Colonic mucosa (tissue), 4 donors: ENCODE data around the gene ERBB4. TPM values are rescaled to one million over a fixed set of nuclear protein-coding genes. Genes with fewer than 3 reads are reported as not detected.

Experiments used
- DNase-seq: peaks from one replicate; pipeline ENCODE4 v3.0.0-alpha.2; 2020
- H3K27ac ChIP-seq: fragments of 200-600 bp; one replicate; pipeline ENCODE4 v1.8.0; 2021
- H3K27me3 ChIP-seq: fragments of 200-600 bp; one replicate; pipeline ENCODE4 v1.8.0; 2021
- H3K36me3 ChIP-seq: fragments of 200-600 bp; one replicate; pipeline ENCODE4 v1.8.0; 2021
- H3K4me1 ChIP-seq: fragments of 200-600 bp; one replicate; pipeline ENCODE4 v1.8.0; 2021; ENCODE audit warnings: mild to moderate bottlenecking
- H3K4me3 ChIP-seq: fragments of 200-600 bp; one replicate; pipeline ENCODE4 v1.8.0; 2021
- H3K9ac ChIP-seq, 2 donors: one replicate each; pipeline ENCODE4 v1.7.0; 2013; ENCODE audit warnings: control low read depth in 2 of 2, low read depth in 2 of 2, low read length in 2 of 2
- H3K9me3 ChIP-seq: fragments of 200-600 bp; one replicate; pipeline ENCODE4 v1.8.0; 2021
- CTCF ChIP-seq: fragments of 200-600 bp; IDR thresholded peaks from one replicate; pipeline ENCODE4 v1.8.0; 2022; ENCODE audit warnings: antibody characterized with exemption, mild to moderate bottlenecking
- intact Hi-C: fragments of 100-400 bp; cut with DNase I; formaldehyde crosslinking; loops from one replicate; pipeline ENCODE4 v1.14.1; 2022
- total RNA-seq, 2 donors: library from RNA; stranded (reverse); fragmentation: NEBNext Ultra II Directional in 1 of 2; extraction: Animal tissue kit (Norgen Biotek cat#: 25700) in 1 of 2; gene quantifications; one replicate each; pipeline ENCODE4 v1.2.1, GENCODE V29; 2021
- donor health status: healthy.
- donor health status: DM: no; HTN: no; CAD: no.
- donor health status: DM: no; HTN: no; CAD: no.

The ERBB4 gene
- total RNA-seq, 2 donors from 2014 or later: 0.05 to 0.07 TPM

DNA sequence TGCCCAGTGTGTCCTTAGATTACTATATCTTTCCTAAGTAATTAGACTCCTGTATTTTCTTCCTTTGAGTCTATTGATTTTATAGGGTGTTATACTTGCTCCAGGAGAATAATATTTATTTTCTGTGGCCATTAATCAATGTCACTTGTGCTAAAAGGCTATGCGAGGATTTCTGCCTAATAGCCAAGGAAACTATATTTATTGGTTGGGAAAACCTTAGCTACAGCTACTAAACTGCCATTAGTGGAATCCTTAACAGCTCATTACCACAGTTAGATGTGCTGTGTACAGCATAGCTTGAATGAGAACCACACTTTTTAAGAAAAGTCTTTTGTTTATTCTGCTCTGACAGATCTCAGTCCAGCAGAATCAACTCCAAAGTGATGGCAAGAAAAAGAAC, 537.3 kb downstream of the ERBB4 start:
- no peak overlapping the region for H3K4me3 ChIP-seq
- H3K36me3 ChIP-seq: no peaks in the 10 kb centered on the region
- no peak overlapping the region for H3K9ac ChIP-seq
- intact Hi-C loops: no loop called here
- no peaks in the 10 kb centered on the region for H3K4me1 ChIP-seq
- H3K27me3 ChIP-seq: no peaks in the 10 kb centered on the region
- no peaks in the 10 kb centered on the region for H3K9me3 ChIP-seq
- no peak for DNase-seq
- no peak for TF ChIP-seq CTCF
- H3K27ac ChIP-seq: no peak overlapping the region

GRCh38 chr2:211996857-211997256, 541.7 kb downstream of the ERBB4 start:
- intact Hi-C loops: no loop called here
- H3K27me3 ChIP-seq: no peaks in the 10 kb centered on the region
- H3K36me3 ChIP-seq: no peaks in the 10 kb centered on the region
- no peak overlapping the region for H3K9ac ChIP-seq
- no peaks in the 10 kb centered on the region for H3K9me3 ChIP-seq
- no peak for DNase-seq
- H3K4me1 ChIP-seq: no peaks in the 10 kb centered on the region
- no peak for TF ChIP-seq CTCF
- no peak overlapping the region for H3K4me3 ChIP-seq
- H3K27ac ChIP-seq: no peak overlapping the region

DNA sequence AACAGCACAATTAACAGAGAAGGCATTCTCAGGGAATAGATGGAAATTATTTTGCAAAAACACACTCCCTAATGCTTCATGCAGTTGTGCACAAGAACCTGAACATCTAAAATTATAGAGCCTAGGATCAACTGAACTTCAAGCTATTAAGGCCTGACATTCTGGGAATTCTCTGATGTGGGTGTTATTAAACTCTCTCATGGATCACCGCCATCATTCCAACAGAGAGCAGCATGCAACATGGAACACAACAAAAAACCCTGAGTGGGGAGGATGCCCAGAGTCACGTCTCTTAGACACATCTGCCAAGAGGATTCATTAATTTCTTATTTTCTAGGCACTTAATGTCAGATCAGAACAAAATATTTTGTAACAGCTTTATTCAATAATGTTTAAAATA, 543.8 kb downstream of the ERBB4 start:
- no peaks in the 10 kb centered on the region for H3K27me3 ChIP-seq
- H3K4me3 ChIP-seq: no peak overlapping the region
- intact Hi-C loops: no loop called here
- no peak for TF ChIP-seq CTCF
- H3K9ac ChIP-seq: no peak overlapping the region
- H3K27ac ChIP-seq: no peak overlapping the region
- DNase-seq: no peak
- no peaks in the 10 kb centered on the region for H3K9me3 ChIP-seq
- no peaks in the 10 kb centered on the region for H3K36me3 ChIP-seq
- H3K4me1 ChIP-seq: no peaks in the 10 kb centered on the region

GRCh38 chr2:211990335-211990734, 548.3 kb downstream of the ERBB4 start:
- no peak overlapping the region for H3K9ac ChIP-seq
- no peak for TF ChIP-seq CTCF
- H3K4me1 ChIP-seq: no peaks in the 10 kb centered on the region
- no peaks in the 10 kb centered on the region for H3K9me3 ChIP-seq
- DNase-seq: no peak
- no peaks in the 10 kb centered on the region for H3K36me3 ChIP-seq
- intact Hi-C loops: no loop called here
- H3K27ac ChIP-seq: no peak overlapping the region
- no peaks in the 10 kb centered on the region for H3K27me3 ChIP-seq
- H3K4me3 ChIP-seq: no peak overlapping the region

GRCh38 chr2:211986313-211986712, 552.3 kb downstream of the ERBB4 start:
- no peaks in the 10 kb centered on the region for H3K36me3 ChIP-seq
- H3K4me3 ChIP-seq: no peak overlapping the region
- H3K9me3 ChIP-seq: no peaks in the 10 kb centered on the region
- no peak overlapping the region for H3K27ac ChIP-seq
- no peak for DNase-seq
- intact Hi-C loops: no loop called here
- H3K27me3 ChIP-seq: no peaks in the 10 kb centered on the region
- H3K9ac ChIP-seq: no peak overlapping the region
- TF ChIP-seq CTCF: no peak
- H3K4me1 ChIP-seq: no peaks in the 10 kb centered on the region

DNA sequence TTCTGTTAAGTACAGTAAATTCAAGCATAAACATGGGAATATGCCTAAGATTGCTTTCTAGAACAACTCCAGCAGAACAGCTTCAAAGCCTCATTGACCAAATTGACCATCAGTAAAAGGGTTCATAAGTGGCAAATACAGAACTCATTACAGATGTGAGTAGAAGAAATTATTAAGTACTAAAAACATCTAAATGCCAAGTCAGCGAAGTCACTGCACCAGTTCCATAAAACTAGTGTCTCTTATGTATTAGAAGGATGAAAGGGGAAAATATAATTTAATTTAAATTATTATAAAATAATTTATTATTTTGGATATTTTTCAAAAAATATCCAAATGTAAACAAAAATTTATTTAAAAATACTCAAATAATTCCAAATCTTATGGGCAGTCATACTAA, 553.2 kb downstream of the ERBB4 start:
- Histone ChIP-seq H3K9ac (no peak overlapping the region), H3K27ac (no peak overlapping the region), H3K36me3 (no peaks in the 10 kb centered on the region), H3K4me1 (no peaks in the 10 kb centered on the region), H3K27me3 (no peaks in the 10 kb centered on the region), H3K9me3 (no peaks in the 10 kb centered on the region), H3K4me3 (no peak overlapping the region)
- intact Hi-C loops: no loop called here
- no peak for TF ChIP-seq CTCF
- no peak for DNase-seq
